Activated naive CD4-positive, alpha-beta T cell treated with anti-CD3 and anti-CD28 coated beads, Interleukin-2, amount 50 U/mL, for 16 hours (primary cell): ENCODE results near the gene SLC6A13.

Experiments
- DNase-seq: peaks from one replicate; pipeline ENCODE4 v3.0.0-alpha.2; 2020

Gene SLC6A13

GRCh38 chr12:176321-177181 lies 86.1 kb downstream of the SLC6A13 start:
- no peak for DNase-seq

GRCh38 chr12:175759-176158 lies 86.9 kb downstream of the SLC6A13 start:
- DNase-seq, result no peak

GRCh38 chr12:175250-175649 lies 87.4 kb downstream of the SLC6A13 start:
- no peak for DNase-seq

GRCh38 chr12:174596-174995 lies 88.0 kb downstream of the SLC6A13 start:
- DNase-seq, result no peak

GRCh38 chr12:174124-174523 lies 88.5 kb downstream of the SLC6A13 start:
- DNase-seq, result no peak

- no peak for DNase-seq
Observed at GRCh38 chr12:172732-173161, 89.9 kb downstream of the SLC6A13 start.

- DNase-seq, result no peak
Observed at GRCh38 chr12:171743-172676, 90.6 kb downstream of the SLC6A13 start.

- no peak for DNase-seq
Observed at GRCh38 chr12:171276-171675, 91.4 kb downstream of the SLC6A13 start.
